GM13976 (cell line): ENCODE measurements around the gene CRYL1.

Experiments used
- DNase-seq: peaks from one replicate; pipeline ENCODE4 v3.0.0; 2012; ENCODE audit warnings: low spot score
- in situ Hi-C: fragments of 300-500 bp; cut with MboI; formaldehyde crosslinking; loops from one replicate; pipeline ENCODE4 v1.12.0; 2022; ENCODE audit warnings: low sequenced_read_pairs, mixed read lengths, inconsistent platforms; ENCODE audit not compliant: unreplicated experiment
- TF ChIP-seq, protein P1 (sequence below): IDR thresholded peaks from 2 replicates; pipeline ENCODE4 v1.5.1; 2012; ENCODE audit warnings: borderline replicate concordance, mild to moderate bottlenecking; ENCODE audit not compliant: insufficient read depth; ENCODE audit errors: extremely low read depth, missing control alignments, control extremely low read depth

The CRYL1 gene

DNA sequence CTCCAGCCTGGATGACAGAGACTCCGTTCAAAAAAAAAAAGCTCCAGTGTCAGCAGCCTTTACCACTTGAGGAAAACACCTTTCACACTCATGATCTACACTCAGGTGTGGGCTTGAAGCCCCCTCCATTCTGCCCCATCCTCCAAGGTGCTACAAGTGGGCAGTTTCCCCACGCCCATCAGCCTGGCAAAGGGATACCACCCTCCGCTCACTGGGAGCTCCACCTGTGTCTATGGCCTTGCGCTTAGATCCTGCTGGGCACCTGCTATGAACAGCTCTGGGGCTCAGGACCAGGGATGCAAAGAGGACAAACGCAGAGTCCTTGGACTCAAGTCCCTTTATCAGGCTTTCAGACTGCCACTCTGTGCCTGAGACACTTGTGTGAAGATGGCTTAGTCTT lies 127.8 kb downstream of the CRYL1 start:
- DNase-seq = no peak
- in situ Hi-C loops = no loop called here
- TF ChIP-seq, protein P1, sequence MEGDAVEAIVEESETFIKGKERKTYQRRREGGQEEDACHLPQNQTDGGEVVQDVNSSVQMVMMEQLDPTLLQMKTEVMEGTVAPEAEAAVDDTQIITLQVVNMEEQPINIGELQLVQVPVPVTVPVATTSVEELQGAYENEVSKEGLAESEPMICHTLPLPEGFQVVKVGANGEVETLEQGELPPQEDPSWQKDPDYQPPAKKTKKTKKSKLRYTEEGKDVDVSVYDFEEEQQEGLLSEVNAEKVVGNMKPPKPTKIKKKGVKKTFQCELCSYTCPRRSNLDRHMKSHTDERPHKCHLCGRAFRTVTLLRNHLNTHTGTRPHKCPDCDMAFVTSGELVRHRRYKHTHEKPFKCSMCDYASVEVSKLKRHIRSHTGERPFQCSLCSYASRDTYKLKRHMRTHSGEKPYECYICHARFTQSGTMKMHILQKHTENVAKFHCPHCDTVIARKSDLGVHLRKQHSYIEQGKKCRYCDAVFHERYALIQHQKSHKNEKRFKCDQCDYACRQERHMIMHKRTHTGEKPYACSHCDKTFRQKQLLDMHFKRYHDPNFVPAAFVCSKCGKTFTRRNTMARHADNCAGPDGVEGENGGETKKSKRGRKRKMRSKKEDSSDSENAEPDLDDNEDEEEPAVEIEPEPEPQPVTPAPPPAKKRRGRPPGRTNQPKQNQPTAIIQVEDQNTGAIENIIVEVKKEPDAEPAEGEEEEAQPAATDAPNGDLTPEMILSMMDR = no peak

DNA sequence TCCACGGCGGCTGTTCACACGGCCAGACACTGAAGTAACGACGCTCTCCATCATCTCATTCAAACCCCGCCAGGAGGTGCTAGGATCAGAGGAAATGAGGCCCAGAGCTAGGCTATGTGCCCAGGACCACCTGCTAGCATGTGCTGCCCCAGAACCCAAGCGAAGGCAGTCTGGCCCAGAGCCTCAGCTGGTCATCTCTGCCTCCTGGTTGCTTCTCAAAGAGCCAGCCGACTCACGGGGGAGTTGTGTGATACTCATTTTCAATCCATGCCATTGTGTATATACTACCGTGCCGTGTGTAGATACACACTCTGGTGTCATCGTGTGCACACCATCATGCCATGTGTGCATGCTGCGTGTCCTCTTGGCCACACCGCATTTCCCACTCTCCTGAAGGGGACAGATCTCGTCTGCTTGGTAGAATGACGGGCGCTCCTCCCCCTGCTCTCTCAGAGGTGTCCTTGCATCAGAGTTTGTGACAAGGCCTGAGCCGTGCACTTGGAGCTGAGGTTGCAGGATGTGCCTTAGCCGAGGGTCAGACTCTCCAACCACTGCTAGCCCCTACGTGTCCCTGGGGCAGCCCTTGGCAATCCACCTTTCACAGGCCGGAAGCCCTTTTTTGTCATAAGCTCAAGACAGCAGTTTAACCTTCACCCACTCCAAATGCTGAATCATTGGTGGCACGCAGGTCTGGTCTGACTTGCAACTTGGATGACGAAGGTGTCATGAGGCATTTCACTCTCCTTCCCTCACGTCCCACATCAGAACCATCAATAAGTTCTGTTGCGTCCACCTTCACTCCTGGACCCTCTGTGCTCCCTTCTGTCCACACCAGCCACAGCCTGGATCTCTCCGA lies 130.4 kb downstream of the CRYL1 start:
- no peak for DNase-seq
- in situ Hi-C loops = no loop called here
- TF ChIP-seq, protein P1 = no peak

DNA sequence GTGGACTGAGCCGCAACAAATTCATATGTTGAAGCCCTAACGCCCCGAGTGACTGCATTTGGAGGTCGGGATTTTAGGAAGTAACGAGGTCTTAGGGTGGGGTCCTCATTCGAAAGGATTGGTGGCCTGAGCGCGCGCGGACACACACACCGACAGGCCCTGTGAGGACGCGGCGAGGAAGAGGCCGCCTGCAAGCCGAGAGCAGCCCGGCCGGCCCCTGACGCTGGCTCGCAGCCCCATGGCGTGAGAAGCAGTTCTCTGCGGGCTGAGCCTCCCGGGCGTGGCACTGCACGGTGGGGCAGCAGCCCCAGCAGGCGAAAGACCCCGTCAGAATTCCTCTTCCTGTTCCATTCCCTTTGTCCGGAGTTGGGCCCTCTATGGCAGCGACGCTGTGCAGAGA lies 131.2 kb downstream of the CRYL1 start:
- TF ChIP-seq, protein P1 = no peak
- in situ Hi-C loops = no loop called here
- no peak for DNase-seq

DNA sequence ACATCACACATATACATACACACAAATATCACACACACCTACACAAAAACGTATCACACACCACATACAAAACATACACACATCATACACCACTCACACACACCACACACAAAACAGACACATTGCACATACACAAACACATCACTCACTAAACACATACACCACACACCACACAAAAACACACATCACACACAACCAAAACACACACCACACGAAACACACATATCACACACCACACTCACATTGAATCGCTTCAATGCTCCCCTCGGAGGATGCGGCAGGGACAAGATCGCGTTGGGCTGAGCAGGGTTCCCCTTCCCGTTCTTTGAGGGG lies 131.5 kb downstream of the CRYL1 start:
- no peak for DNase-seq
- TF ChIP-seq, protein P1 = no peak
- in situ Hi-C loops = no loop called here

DNA sequence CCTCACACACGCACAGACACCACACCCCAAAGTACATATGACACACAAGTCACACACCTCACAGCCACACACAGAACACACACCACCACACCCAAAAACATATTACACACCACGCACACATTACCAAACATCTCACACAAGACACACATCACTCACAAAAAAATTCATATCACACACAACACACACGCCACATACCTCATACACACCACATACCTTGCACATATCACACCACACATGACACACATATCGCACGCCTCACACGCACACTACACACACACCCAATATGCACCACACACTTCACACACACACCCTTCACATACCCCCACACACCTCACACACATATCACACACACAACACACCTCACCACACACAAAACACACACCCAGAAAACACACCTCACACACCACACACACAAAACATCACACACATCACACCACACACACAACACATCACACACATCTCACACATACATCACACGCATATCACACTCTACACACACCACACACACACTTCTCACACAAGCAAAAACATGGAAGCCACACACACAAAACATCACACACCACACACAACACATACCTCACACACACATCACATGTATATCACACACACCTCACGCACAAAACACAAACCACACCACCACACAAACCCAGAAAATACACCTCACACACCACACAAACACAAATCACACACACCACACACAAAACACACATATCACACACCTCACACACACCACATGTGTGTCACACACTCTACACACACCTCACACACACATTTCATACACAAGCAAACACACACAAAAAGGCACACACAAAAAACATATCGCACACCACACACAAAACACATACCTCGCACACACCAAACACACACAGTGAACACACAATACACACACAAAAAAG lies 132.1 kb downstream of the CRYL1 start:
- in situ Hi-C loops = no loop called here
- TF ChIP-seq, protein P1 = no peak
- no peak for DNase-seq

DNA sequence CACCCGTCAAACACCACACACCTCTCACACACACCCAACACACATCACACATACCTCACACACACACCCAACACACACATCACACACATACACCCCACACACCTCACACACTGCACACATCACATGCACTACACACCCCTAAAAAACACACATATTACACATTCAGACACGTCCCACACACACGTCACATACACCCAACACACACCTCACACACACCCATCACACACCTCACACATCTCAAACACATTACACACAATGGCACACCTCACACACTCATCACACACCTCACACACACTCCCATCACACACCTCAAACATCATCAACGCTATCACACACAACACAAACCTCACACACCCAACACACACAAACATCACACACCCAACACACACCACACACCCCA lies 133.1 kb downstream of the CRYL1 start:
- in situ Hi-C loops = no loop called here
- TF ChIP-seq, protein P1 = no peak
- DNase-seq = no peak
